Smooth muscle cell (in vitro differentiated cells): ENCODE measurements around the gene RANBP17. TPM values are rescaled to one million over a fixed set of nuclear protein-coding genes. Genes with fewer than 3 reads are reported as not detected.

Experiments
- DNase-seq: peaks from one replicate; lab custom pipeline; 2025; ENCODE audit not compliant: unreplicated experiment; lab: John Stamatoyannopoulos, UW
- H2AFZ ChIP-seq: fragments of 200-600 bp; sonication (generic); 2 replicates; pipeline ENCODE4 v1.6.0; 2016; ENCODE audit warnings: antibody characterized with exemption, low read depth, mild to moderate bottlenecking
- H3F3A ChIP-seq: fragments of 200-600 bp; sonication (generic); 2 replicates; pipeline ENCODE4 v1.6.0; 2017; ENCODE audit warnings: antibody characterized with exemption, low read depth
- H3K27ac ChIP-seq: fragments of 200-600 bp; sonication (generic); 2 replicates; pipeline ENCODE4 v1.5.1; 2016; ENCODE audit warnings: low read depth, mild to moderate bottlenecking
- H3K27me3 ChIP-seq: fragments of 200-600 bp; sonication (generic); 2 replicates; pipeline ENCODE4 v1.6.1; 2016; ENCODE audit warnings: low read depth, mild to moderate bottlenecking
- H3K36me3 ChIP-seq: fragments of 200-600 bp; sonication (generic); 2 replicates; pipeline ENCODE4 v1.5.1; 2016; ENCODE audit warnings: low read depth
- H3K4me1 ChIP-seq: fragments of 200-600 bp; sonication (generic); 2 replicates; pipeline ENCODE4 v1.5.1; 2016; ENCODE audit warnings: low read depth
- H3K4me2 ChIP-seq: fragments of 200-600 bp; sonication (generic); 2 replicates; pipeline ENCODE4 v1.6.0; 2016; ENCODE audit warnings: mild to moderate bottlenecking
- H3K4me3 ChIP-seq: fragments of 200-600 bp; sonication (generic); 2 replicates; pipeline ENCODE4 v1.5.1; 2016; ENCODE audit warnings: mild to moderate bottlenecking
- H3K79me2 ChIP-seq: fragments of 200-600 bp; sonication (generic); 2 replicates; pipeline ENCODE4 v1.6.0; 2016; ENCODE audit warnings: low read depth, mild to moderate bottlenecking
- H3K9ac ChIP-seq: fragments of 200-600 bp; sonication (generic); 2 replicates; pipeline ENCODE4 v1.6.0; 2016; ENCODE audit warnings: low read depth
- H3K9me3 ChIP-seq: fragments of 200-600 bp; sonication (generic); replicated peaks from 2 replicates; pipeline ENCODE4 v1.5.1; 2016; ENCODE audit warnings: low read depth
- H4K20me1 ChIP-seq: fragments of 200-600 bp; sonication (generic); 2 replicates; pipeline ENCODE4 v1.6.0; 2016; ENCODE audit warnings: low read depth
- WGBS: methylation state at CpG from one replicate; pipeline ENCODE4 v1.1.7; 2016; ENCODE audit warnings: low lambda C conversion rate; 5-methylcytosine and 5-hydroxymethylcytosine counted together
- polyA plus RNA-seq: library from polyadenylated mRNA; unstranded; fragments of >200 nt; fragmentation: Nextera tagmentation; extraction: Ambion mirVana; gene quantifications from 2 replicates; pipeline ENCODE4 v1.2.1, GENCODE V29; 2016
- total RNA-seq: library from RNA; depleted of rRNA; stranded (reverse); fragments of >200 nt; gene quantifications from 2 replicates; pipeline ENCODE4 v1.2.3, GENCODE V29; 2014
- TF ChIP-seq, protein P1 (sequence below): fragments of 200-600 bp; sonication (generic); IDR thresholded peaks from 2 replicates; pipeline ENCODE4 v1.5.1; 2017; ENCODE audit warnings: borderline replicate concordance, mild to moderate bottlenecking, antibody characterized with exemption; ENCODE audit not compliant: insufficient read depth, poor library complexity, severe bottlenecking

Gene RANBP17
- total and polyA plus RNA-seq, 2 experiments from 2014 or later = 13.0 to 42.6 TPM

DNA sequence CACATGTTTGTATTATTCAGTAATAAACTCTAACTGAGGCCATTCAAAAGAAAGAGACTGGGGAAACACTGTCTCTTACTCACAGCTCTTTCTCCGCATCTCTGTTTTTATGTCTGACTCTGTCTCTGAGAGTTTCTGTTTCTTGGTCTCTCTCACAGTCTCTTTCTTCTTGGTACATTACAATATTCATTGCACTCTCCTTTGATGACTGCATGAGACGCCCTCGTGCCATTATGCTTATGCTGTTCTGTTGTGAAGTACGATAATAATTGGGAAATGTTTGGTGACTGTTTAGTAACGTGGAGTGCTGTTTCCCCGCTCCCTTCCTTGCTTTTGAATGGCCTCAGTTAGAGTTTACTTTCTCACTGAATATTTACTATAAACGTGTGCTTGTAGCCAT, 421.9 kb downstream of the RANBP17 start:
- Histone ChIP-seq H2AFZ (no peak overlapping the region), H3K4me1 (no peaks in the 10 kb centered on the region), H3K9me3 (no peaks in the 10 kb centered on the region), H3F3A (no peaks in the 10 kb centered on the region), H4K20me1 (no peaks in the 10 kb centered on the region), H3K4me3 (no peak overlapping the region), H3K27ac (no peak overlapping the region), H3K79me2 (no peaks in the 10 kb centered on the region), H3K36me3 (no peaks in the 10 kb centered on the region), H3K27me3 (no peaks in the 10 kb centered on the region), H3K4me2 (no peak overlapping the region), H3K9ac (no peak overlapping the region)
- DNase-seq = no peak
- TF ChIP-seq, protein P1, sequence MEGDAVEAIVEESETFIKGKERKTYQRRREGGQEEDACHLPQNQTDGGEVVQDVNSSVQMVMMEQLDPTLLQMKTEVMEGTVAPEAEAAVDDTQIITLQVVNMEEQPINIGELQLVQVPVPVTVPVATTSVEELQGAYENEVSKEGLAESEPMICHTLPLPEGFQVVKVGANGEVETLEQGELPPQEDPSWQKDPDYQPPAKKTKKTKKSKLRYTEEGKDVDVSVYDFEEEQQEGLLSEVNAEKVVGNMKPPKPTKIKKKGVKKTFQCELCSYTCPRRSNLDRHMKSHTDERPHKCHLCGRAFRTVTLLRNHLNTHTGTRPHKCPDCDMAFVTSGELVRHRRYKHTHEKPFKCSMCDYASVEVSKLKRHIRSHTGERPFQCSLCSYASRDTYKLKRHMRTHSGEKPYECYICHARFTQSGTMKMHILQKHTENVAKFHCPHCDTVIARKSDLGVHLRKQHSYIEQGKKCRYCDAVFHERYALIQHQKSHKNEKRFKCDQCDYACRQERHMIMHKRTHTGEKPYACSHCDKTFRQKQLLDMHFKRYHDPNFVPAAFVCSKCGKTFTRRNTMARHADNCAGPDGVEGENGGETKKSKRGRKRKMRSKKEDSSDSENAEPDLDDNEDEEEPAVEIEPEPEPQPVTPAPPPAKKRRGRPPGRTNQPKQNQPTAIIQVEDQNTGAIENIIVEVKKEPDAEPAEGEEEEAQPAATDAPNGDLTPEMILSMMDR = no peak
- 84% methylated on average over 7 of the region's 7 CpGs for WGBS

- TF ChIP-seq, protein P1 = no peak
Measured at GRCh38 chr5:171285465-171285864, 423.6 kb downstream of the RANBP17 start.

DNA sequence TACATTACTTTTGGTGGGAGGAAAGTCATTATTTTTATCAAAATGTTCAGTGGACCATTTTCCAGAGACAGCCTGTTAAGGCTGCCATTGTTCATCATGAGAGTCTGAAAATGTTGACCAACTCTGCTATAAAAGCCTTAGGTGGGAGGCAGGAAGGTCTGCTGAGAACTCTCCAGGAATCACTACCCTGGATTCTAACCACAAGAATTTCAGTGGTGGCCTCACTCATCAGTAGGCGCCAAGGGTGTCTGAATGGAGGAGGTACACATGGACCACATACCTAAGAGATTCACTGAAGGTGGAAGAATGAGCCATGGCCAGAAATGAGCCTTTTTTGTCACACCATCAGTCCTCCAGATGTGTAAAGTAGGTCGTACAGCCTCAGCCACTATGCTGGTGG, 426.2 kb downstream of the RANBP17 start:
- Histone ChIP-seq H3K9me3 (no peaks in the 10 kb centered on the region), H2AFZ (no peak overlapping the region), H3K36me3 (no peaks in the 10 kb centered on the region), H4K20me1 (no peaks in the 10 kb centered on the region), H3K4me3 (no peak overlapping the region), H3F3A (no peaks in the 10 kb centered on the region), H3K4me1 (no peaks in the 10 kb centered on the region), H3K79me2 (no peaks in the 10 kb centered on the region), H3K4me2 (no peak overlapping the region), H3K9ac (no peak overlapping the region), H3K27ac (no peak overlapping the region), H3K27me3 (no peaks in the 10 kb centered on the region)
- 83% methylated on average over 2 of the region's 2 CpGs for WGBS
- DNase-seq = no peak
- TF ChIP-seq, protein P1 = no peak

More at GRCh38 chr5:171285465-171285864, 423.6 kb downstream of the RANBP17 start:
- H3K79me2 ChIP-seq = no peaks in the 10 kb centered on the region
- H3K9ac ChIP-seq = no peak overlapping the region
- H3K9me3 ChIP-seq = no peaks in the 10 kb centered on the region
- H4K20me1 ChIP-seq = no peaks in the 10 kb centered on the region
- no peak overlapping the region for H3K4me2 ChIP-seq
- H3F3A ChIP-seq = no peaks in the 10 kb centered on the region
- no peak overlapping the region for H3K4me3 ChIP-seq
- no peak overlapping the region for H2AFZ ChIP-seq
- H3K27me3 ChIP-seq = no peaks in the 10 kb centered on the region
- no peak overlapping the region for H3K27ac ChIP-seq
- 89% methylated on average over 2 of the region's 2 CpGs for WGBS
- no peak for DNase-seq
- no peaks in the 10 kb centered on the region for H3K4me1 ChIP-seq
- no peaks in the 10 kb centered on the region for H3K36me3 ChIP-seq

DNA sequence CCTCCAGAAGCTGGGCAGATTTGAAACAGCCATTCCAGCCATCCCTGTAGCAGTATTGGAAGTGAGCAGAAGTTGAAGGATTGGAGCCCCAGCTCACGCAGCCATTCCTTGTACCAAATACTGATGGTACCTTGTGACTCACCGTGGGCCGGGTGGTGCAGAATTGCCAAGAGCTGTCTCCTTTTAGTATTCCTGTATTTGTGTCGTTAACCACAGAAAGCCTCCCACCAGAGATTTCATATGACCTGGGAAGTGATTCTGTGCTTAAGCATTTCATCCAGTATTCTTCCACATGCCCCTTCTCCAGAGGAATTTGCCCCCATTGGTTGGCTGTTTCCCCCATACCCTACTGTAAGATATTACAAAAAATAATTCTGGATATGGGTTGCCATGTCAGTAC, 429.6 kb downstream of the RANBP17 start:
- TF ChIP-seq, protein P1 = no peak
- Histone ChIP-seq H3K9me3 (no peaks in the 10 kb centered on the region), H3F3A (peaks cover 11% of the 10 kb centered on the region), H3K79me2 (no peaks in the 10 kb centered on the region), H3K27me3 (no peaks in the 10 kb centered on the region), H3K36me3 (no peaks in the 10 kb centered on the region), H3K27ac (no peak overlapping the region), H3K4me1 (peaks cover 6% of the 10 kb centered on the region), H4K20me1 (no peaks in the 10 kb centered on the region), H3K4me3 (no peak overlapping the region), H3K4me2 (no peak overlapping the region), H3K9ac (no peak overlapping the region), H2AFZ (no peak overlapping the region)
- WGBS = 81% methylated on average over 4 of the region's 4 CpGs
- no peak for DNase-seq
